Fibroblast of lung (primary cell): ENCODE data around the gene CCDC7.

Source experiments
- CTCF ChIP-seq, 2 donors: IDR thresholded peaks in 1 of 2; conservative IDR thresholded peaks in 1 of 2; 1 replicate in 1 of 2; 2 replicates in 1 of 2; pipeline ENCODE4 v1.5.1; 2011 to 2012; ENCODE audit warnings: low read length in 2 of 2, control low read depth in 1 of 2, inconsistent platforms in 1 of 2, low read depth in 1 of 2, mild to moderate bottlenecking in 1 of 2
- EZH2 ChIP-seq: IDR thresholded peaks from 2 replicates; pipeline ENCODE4 v1.5.1; 2012; ENCODE audit warnings: low read length, control low read depth, mild to moderate bottlenecking; ENCODE audit errors: missing control alignments

DNA sequence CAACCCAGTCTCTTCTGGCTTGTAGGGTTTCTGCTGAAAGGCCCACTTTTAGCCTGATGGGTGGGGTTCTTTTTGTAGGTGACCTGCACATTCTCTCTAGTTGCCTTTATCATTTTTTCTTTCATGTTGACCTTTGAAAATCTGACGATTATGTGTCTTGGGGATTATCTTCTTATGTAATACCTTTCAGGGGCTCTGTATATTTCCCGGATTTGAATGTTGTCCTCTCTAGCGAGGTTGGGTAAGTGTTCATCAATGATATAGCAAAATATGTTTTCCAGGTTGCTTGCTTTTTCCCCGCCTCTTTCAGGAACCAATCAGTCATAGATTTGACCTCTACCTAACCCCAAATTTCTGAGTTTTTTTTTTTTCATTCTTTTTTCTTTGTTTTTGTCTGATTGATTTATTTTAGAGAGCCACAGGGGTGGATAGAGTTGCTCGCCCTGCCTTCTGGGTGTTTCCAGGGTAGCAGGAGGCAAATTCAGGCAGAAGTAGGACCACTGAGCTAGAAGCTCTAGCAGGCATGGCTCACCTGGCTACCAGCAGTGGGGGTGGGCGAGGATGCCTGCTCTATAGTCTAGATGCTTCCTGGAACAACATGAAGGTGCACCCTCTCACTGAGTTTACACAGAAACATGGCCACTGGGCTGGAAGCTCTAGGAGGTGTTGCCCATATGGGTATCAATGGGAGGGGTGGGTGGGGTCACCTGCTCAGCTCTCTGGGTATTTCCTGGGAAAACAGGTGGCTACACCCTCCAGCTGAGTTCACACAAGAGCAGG, 94.9 kb downstream of the CCDC7 start:
- no peak for TF ChIP-seq CTCF (conservative IDR thresholded peaks at IDR 0.05 in 1 of 2, IDR thresholded peaks at IDR 0.05 in 1 of 2; ENCODE audit: low read depth in 1 of 2, low read length in 2 of 2)
- TF ChIP-seq EZH2, result no peak
